IPS-20b (cell line): Measurements from ENCODE around the gene ZBTB7A.
A peak's percentile ranks its signal among the peaks of the same experiment; 100 is the strongest.

Source experiments
- H3K27ac ChIP-seq: one replicate; pipeline ENCODE4 v1.5.1; 2013; ENCODE audit warnings: low read length
- H3K27me3 ChIP-seq: 2 replicates; pipeline ENCODE4 v1.6.1; 2013; ENCODE audit warnings: mild to moderate bottlenecking, low read length, inconsistent platforms; ENCODE audit not compliant: insufficient read depth
- H3K36me3 ChIP-seq: 2 replicates; pipeline ENCODE4 v1.6.1; 2013; ENCODE audit warnings: low read depth, mild to moderate bottlenecking, inconsistent platforms, low read length, moderate library complexity; ENCODE audit not compliant: insufficient read depth
- H3K4me1 ChIP-seq: 2 replicates; pipeline ENCODE4 v1.6.1; 2013; ENCODE audit warnings: mild to moderate bottlenecking, control low read depth, inconsistent platforms, low read length, moderate library complexity; ENCODE audit not compliant: insufficient read depth
- H3K4me3 ChIP-seq: 2 replicates; pipeline ENCODE4 v1.5.1; 2013; ENCODE audit warnings: mild to moderate bottlenecking, low read length, inconsistent platforms
- H3K9ac ChIP-seq: 2 replicates; pipeline ENCODE4 v1.6.1; 2013; ENCODE audit warnings: low read depth, mild to moderate bottlenecking, inconsistent platforms, low read length, moderate library complexity
- H3K9me3 ChIP-seq: 2 replicates; pipeline ENCODE4 v1.6.1; 2013; ENCODE audit warnings: mild to moderate bottlenecking, low read depth, low read length, inconsistent platforms; ENCODE audit not compliant: insufficient read depth

The ZBTB7A gene

DNA sequence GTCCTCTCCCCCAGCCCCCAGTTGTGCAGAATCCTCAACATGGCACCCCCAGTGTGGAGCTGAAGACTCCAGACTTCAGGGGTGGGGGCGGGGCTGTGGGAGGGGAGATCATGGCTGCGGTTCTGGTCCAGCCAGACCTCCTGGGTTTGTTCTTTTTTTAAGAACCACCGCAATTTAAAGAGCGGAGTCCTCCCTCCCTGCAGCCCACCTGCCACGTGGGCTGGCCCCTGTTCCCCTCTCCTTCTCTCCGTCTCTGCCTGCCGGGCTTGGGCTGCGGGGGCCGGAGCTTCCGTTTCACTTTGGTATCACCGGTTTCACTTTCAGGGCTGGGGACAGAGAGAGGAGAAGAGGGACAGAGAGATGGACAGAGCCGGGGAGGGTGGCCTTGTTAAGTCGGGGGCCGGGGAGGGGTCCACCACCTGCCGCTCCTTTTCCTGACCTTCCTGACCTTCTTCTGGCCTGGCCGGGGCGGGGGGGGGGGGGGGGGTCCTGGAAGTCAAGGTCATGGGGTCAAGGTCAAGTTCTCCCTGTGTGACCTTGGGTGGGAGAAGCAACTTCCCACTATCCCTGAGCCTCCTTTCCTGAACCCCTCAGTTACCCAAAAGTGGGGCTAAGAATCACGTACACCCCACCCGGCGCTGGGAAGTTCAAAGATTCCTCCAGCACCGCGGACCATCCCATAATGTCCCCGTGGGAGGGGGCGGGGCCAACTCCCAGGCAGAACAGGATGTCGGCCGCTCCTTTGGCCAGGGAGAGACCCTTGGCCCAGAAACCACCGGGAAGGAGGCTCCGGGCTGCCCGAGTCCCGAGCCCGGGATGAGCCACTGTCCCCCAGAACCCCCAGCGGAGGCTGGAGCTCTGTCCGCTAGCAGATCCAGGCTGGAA, 11.3 kb upstream of the ZBTB7A start:
- Histone ChIP-seq H3K9ac (no peak overlapping the region; the same call in 1 of the 2 replicates), H3K4me1 (peaks cover 5% of the 10 kb centered on the region; the same call in 1 of the 2 replicates), H3K27me3 (no peaks in the 10 kb centered on the region), H3K27ac (no peak overlapping the region), H3K9me3 (no peaks in the 10 kb centered on the region), H3K36me3 (no peaks in the 10 kb centered on the region), H3K4me3 (no peak overlapping the region)

DNA sequence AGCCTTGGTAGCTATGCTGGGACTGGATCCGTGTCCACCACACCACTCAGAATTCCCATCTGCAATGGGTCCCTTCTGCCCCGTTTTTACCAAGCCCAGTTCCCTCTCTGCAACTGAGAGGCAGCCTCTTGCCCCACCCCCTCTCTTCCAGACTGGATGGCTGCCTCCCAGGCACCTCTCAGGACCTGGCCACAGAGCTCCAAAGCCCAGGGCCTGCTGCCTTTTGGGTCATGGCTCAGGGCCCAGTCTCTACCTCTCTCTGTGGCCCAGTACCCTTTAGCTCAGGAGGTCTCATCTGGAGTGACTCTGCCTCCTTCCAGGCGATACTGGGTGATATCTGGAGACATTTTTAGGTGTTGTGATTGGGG, 10.3 kb upstream of the ZBTB7A start:
- Histone ChIP-seq H3K27me3 (no peaks in the 10 kb centered on the region), H3K4me3 (no peak overlapping the region), H3K27ac (no peak overlapping the region), H3K9ac (no peak overlapping the region; the same call in 1 of the 2 replicates), H3K36me3 (no peaks in the 10 kb centered on the region), H3K4me1 (peaks cover 5% of the 10 kb centered on the region; the same call in 1 of the 2 replicates), H3K9me3 (no peaks in the 10 kb centered on the region)

DNA sequence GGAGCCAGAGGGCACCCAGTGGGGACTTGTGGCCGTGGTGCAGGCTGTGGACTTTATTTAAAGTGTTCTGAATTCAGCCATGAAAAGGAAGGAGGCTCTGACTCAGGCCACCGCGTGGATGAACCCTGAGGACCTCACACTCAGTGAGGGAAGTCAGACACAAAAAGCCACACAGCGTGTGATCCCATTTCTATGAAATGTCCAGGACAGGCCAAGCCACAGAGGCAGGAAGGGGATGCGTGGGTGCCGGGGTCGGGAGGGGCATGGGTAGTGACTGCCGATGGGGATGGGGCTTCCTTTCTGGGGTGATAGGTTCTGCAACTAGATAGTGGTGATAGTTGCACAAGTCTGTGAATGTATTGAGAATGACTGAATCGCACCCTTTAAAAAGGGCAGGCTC, 8.7 kb upstream of the ZBTB7A start:
- H3K4me1 ChIP-seq, result peaks cover 5% of the 10 kb centered on the region; the same call in 1 of the 2 replicates
- H3K9ac ChIP-seq, result no peak overlapping the region
- H3K36me3 ChIP-seq, result no peaks in the 10 kb centered on the region
- H3K27me3 ChIP-seq, result no peaks in the 10 kb centered on the region
- H3K4me3 ChIP-seq, result no peak overlapping the region
- H3K27ac ChIP-seq, result no peak overlapping the region
- H3K9me3 ChIP-seq, result no peaks in the 10 kb centered on the region

DNA sequence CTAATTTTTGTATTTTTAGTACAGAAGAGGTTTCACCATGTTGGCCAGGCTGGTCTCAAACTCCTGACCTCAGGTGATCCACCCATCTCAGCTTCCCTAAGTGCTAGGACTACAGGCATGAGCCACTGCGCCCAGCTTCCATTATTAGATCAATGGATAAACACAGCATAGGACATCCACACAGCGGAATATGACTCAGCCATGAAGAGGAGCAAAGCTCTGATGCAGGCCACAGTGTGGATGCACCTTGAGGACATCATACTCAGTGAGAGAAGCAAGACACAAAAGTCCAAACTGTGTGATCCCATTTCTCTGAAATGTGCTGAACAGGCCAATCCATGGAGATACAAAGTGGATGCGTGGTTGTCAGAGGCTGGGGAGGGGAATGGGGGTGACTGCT, 4.9 kb upstream of the ZBTB7A start:
- no peaks in the 10 kb centered on the region for H3K9me3 ChIP-seq
- no peak overlapping the region for H3K27ac ChIP-seq
- H3K36me3 ChIP-seq, result no peaks in the 10 kb centered on the region
- peaks cover 30% of the 10 kb centered on the region for H3K27me3 ChIP-seq
- no peak overlapping the region for H3K9ac ChIP-seq
- no peak overlapping the region for H3K4me3 ChIP-seq
- H3K4me1 ChIP-seq, result no peaks in the 10 kb centered on the region

DNA sequence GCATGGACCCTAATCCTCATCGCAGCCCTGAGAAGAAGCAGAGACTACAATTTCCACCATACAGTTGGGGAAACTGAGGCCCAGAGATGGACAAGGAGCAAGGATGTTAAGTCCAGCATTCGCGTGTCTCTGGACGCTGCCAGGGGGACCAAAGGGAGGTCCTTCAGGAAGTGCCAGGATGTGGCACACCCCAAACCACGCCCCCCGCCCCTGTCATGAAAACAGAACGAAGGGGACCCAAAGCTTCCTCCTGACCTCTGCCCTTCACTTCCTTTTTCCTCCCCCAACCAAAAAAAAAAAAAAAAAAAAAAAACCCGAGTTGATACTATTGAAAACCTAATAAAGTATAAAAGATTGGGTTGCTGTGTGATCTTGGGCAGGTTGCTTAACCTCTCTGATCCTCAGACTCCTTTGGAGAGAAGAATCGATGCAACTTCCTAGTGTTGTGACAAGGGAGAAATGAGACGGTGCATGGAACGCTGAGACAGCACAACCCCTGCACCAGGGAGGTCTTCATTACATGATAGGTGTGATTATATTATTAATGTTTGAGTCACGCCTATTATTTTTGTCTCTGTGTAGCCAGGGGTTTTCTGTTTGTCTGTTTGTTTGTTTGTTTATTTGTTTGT, 2.7 kb upstream of the ZBTB7A start:
- no peak overlapping the region for H3K27ac ChIP-seq
- H3K4me1 ChIP-seq, result no peaks in the 10 kb centered on the region
- H3K4me3 ChIP-seq, result no peak overlapping the region

DNA sequence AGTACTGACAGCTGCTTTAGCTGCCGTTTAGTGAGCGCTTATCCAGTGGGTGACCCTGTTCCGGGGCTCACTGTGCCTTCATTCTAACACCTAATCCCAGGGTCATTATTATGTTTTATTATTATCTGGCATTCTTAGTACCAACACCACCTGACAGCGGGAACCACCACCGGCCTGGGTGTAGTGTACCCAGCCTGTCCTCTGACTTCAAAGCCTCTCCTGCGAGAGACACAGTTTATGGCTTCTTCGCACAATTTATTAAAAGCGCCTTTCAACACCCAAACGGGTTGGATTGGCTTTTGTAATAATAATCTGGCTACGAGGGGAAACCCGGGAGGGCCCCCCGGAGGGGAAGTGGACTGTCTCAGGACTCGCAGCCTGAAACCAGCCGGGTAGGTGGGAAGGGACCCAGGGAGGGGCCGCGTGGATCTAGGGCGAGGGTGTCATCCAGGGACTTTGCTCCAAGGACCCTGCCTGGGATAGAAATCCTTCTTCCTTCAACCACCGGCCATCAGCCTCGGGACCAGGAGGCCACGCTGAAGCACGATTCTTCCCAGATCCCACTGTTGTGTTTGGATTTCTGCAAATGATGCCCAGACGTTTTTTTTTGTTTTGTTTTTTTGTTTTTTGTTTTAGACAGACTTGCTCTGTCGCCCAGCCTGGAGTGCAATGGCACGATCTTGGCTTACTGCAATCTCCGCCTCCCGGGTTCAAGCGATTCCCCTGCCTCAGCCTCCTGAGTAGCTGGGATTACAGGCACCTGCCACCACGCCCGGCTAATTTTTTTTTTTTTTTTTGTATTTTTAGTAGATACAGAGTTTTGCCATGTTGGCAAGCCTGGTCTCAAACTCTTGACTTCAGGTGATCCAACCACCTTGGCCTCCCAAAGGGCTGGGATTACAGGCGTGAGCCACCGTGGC, 1.6 kb upstream of the ZBTB7A start:
- Histone ChIP-seq H3K4me1 (no peaks in the 10 kb centered on the region), H3K4me3 (no peak overlapping the region), H3K9ac (no peak overlapping the region)

More for the DNA sequence above, 2.7 kb upstream of the ZBTB7A start:
- Histone ChIP-seq H3K27me3 (peaks cover 30% of the 10 kb centered on the region), H3K9me3 (no peaks in the 10 kb centered on the region), H3K36me3 (no peaks in the 10 kb centered on the region), H3K9ac (no peak overlapping the region)

DNA sequence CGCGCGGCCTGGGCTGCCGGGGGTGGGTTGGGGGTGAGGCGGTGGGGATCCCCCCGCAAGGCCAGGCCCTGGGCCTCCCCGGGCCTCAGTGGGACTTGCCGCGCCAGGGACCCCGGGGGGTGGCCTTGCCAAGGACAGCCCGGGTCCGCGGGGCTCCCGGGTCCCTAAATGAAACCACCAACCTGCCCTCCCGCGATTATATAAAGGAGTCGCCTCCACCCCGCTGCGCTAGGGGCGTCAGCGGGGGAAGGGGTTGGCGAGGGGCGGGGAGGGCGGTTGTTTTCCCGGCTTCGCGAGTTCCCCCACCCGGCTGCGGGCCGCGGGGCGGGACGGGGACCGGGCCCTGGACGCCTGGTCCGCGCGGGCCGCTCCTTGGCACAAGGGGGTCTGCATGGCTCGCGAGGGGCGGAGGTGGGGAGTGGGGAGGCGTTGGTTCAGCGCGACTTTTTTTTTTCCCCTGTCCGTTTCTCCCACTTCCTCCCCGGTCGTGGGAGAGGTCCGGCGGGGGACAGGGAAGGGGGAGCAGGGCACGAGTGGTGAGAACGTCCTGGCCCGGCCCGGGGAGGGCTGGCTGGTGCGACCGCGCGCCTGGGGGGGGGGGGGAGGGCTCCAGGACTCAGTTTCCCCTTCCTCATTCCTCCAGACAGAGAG, 822 bp upstream of the ZBTB7A start:
- H3K9ac ChIP-seq, result no peak overlapping the region

More for the DNA sequence above, 1.6 kb upstream of the ZBTB7A start:
- Histone ChIP-seq H3K9me3 (no peaks in the 10 kb centered on the region), H3K36me3 (no peaks in the 10 kb centered on the region), H3K27me3 (peaks cover 30% of the 10 kb centered on the region), H3K27ac (no peak overlapping the region)

DNA sequence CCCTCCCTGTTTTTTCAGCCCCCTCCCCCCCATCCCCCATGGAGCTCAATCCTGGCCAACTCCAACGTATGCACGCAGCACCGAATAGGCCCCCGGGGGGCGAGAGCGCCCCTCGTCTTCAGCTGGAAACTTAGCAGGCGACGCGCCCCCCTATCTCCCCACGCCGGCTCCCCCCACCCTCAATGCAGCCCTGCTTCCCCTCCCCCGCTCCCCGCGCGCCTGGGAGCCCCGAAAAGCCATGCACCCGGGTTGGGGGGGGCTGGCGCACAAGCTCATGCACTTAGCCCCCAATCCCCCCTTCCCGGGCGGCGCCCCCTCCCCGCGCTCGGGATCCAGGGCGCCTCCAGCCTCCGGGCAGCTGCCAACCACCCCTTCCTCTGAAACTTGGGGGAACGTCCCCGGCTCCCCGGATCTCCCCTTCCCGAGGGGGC, 508 bp downstream of the ZBTB7A start:
- H3K9me3 ChIP-seq, result no peaks in the 10 kb centered on the region
- no peak overlapping the region; the same call in 1 of the 2 replicates for H3K9ac ChIP-seq
- peaks cover 6% of the 10 kb centered on the region; the same call in 1 of the 2 replicates for H3K36me3 ChIP-seq
- H3K4me3 ChIP-seq, result peak overlapping the region; percentile 62; the same call in 1 of the 2 replicates
- no peak overlapping the region for H3K27ac ChIP-seq
- H3K4me1 ChIP-seq, result no peaks in the 10 kb centered on the region
- H3K27me3 ChIP-seq, result peaks cover 30% of the 10 kb centered on the region

More for the DNA sequence above, 822 bp upstream of the ZBTB7A start:
- Histone ChIP-seq H3K4me3 (no peak overlapping the region; the same call in 1 of the 2 replicates), H3K27me3 (peaks cover 30% of the 10 kb centered on the region), H3K9me3 (no peaks in the 10 kb centered on the region), H3K27ac (no peak overlapping the region), H3K4me1 (no peaks in the 10 kb centered on the region), H3K36me3 (peaks cover 3% of the 10 kb centered on the region; the same call in 1 of the 2 replicates)

DNA sequence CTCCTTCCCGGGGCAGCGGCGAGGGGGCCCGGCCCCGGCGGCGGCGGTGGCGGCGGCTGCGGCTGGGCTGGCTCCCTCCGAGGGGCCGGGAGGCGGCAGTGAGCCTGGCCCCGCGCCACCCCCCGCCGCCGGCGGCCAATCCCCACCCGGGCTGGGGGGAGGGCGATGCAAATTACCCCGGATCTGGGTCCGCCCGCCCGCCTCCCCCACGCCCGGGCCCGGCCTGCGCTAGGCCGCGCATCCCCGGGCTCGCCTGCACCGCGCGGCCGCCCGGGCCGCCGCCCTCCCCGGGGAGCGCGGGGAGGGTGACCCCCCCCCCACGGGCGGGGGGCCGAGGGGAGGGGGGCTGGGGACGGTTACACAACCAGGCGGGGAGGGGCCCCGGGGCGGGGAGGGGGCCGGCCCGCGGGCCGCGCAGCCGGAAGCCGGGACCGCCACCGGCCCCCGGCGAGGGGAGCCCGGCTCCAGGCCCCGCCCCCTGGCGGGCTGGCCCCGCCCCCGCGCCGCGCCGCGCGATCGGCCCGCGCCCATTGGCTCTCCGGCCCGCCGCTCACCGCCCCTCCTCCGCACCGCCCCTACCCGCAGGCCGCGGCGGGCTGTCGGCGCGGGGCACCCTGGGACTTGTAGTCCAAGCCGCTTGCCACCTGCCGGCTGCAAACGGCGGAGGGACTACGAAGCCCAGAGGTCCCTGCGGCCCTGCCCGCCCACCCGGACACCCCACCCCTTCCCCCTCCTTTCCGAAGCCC, 1.1 kb downstream of the ZBTB7A start:
- Histone ChIP-seq H3K9ac (no peak overlapping the region), H3K27me3 (peaks cover 30% of the 10 kb centered on the region), H3K4me3 (no peak overlapping the region), H3K27ac (no peak overlapping the region), H3K36me3 (peaks cover 6% of the 10 kb centered on the region; the same call in 1 of the 2 replicates), H3K9me3 (no peaks in the 10 kb centered on the region), H3K4me1 (no peaks in the 10 kb centered on the region)

DNA sequence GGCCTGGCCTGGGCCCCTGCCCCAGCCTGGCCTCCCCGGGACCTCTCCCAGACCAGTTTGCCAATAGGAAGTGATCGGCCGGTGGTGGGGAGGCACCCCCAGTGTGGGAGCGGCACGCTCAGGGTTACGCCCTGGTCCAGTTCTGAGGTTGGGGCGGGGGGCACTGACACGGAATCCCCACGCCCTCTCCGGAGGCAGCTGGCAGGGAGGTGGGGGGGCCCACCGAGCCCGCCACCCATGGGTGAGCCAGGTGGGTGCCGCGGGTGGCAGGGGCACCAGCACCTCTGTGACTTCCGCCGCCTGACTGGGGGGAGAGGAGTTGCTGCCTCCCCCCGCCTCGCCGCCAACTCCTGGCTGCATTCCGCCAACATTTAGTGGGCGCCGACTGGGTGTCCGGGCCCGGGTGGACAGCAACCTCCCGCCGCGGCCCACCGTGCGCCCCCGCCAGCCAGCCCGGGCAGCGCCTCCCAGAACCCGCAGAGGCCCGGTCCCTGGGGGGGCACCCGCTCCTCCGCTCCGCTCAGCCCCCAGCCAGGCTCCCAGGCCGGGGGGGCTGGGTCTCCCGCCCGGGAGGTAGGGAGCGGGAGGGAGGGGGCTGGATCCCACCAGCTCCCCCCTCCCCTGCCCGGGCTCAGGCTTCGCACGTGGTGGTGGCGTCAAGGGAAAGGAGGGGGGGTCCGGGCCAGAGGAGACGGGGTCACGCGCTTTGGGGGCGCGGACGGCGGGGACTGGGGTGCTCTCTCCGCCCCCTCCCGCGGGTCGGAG, 2.0 kb downstream of the ZBTB7A start:
- Histone ChIP-seq H3K4me1 (peaks cover 3% of the 10 kb centered on the region; the same call in 1 of the 2 replicates), H3K36me3 (peaks cover 6% of the 10 kb centered on the region; the same call in 1 of the 2 replicates), H3K27ac (no peak overlapping the region), H3K27me3 (peaks cover 29% of the 10 kb centered on the region), H3K9me3 (no peaks in the 10 kb centered on the region), H3K4me3 (peak overlapping the region; percentile 72), H3K9ac (peak overlapping the region; percentile 67)
